SH-SY5Y (cell line): ENCODE data around the gene KMT2D.

Experiments
- GATA2 ChIP-seq: IDR thresholded peaks from 2 replicates; pipeline ENCODE4 v1.6.1; 2011; ENCODE audit warnings: mild to moderate bottlenecking, low read depth, low read length
- GATA3 ChIP-seq: IDR thresholded peaks from 2 replicates; pipeline ENCODE4 v1.6.1; 2011; ENCODE audit warnings: low read depth, mild to moderate bottlenecking, low read length, moderate library complexity

DNA sequence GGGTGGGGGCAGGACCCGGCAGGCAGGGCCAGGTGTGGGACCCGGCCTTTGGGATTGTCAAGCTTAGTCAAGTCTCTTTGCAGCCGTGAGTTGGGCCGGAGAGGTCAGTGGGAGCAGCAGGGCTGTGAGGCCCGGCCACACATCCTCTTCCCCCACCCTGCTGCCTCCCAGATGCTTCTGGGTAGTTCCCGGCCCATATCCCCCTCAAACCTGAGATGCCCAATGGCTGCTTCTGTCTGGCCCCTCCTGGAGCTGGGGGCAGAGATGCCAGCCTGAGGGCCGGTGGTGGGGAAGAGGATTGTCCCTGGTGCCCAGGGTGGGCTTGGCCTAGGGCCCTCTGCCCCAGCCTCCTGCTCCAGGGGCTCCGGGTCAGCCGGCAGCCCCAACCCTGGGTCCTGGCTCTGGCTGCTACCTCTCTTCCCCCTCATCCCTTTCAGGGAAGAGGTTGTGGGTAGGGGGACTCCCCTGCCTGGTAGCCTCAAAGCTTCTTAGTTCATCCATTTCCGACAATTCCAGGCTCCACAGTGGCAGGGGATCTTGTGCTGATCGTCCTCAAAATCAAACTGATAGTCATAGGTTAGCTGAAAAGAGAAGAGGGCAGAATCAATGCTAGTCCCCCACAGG is 39.2 kb downstream of the KMT2D start:
- TF ChIP-seq GATA3 (no peak), GATA2 (no peak)
